Nucleus accumbens (tissue), 56 donors: Measurements from ENCODE around the gene BCL2.

Source experiments
- DNase-seq, 56 donors: peaks; one replicate each; lab custom pipeline; 2025; lab: John Stamatoyannopoulos, UW

BCL2 gene

GRCh38 chr18:63262369-63263335 is 56.9 kb downstream of the BCL2 start:
- peak in 21 of 56 donors; percentile 12 to 59 (median 27) for DNase-seq

GRCh38 chr18:63261029-63261428 is 58.5 kb downstream of the BCL2 start:
- no peak for DNase-seq

GRCh38 chr18:63260380-63260754 is 59.2 kb downstream of the BCL2 start:
- no peak for DNase-seq

- DNase-seq, result no peak
These were observed 59.8 kb downstream of the BCL2 start for GRCh38 chr18:63259567-63260379.

GRCh38 chr18:63258749-63259566 is 60.6 kb downstream of the BCL2 start:
- peak in 18 of 56 donors; percentile 9 to 60 (median 30) for DNase-seq

- DNase-seq, result no peak
These were observed 62.1 kb downstream of the BCL2 start for GRCh38 chr18:63257453-63257852.

- no peak for DNase-seq
These were observed 64.1 kb downstream of the BCL2 start for GRCh38 chr18:63255435-63255834.

GRCh38 chr18:63254716-63255399 is 64.7 kb downstream of the BCL2 start:
- DNase-seq, result no peak

GRCh38 chr18:63253428-63254372 is 65.9 kb downstream of the BCL2 start:
- DNase-seq, result no peak

GRCh38 chr18:63253014-63253413 is 66.6 kb downstream of the BCL2 start:
- DNase-seq, result no peak

- no peak for DNase-seq
These were observed 69.8 kb downstream of the BCL2 start for GRCh38 chr18:63249771-63250170.

GRCh38 chr18:63247926-63248325 is 71.6 kb downstream of the BCL2 start:
- no peak for DNase-seq

GRCh38 chr18:63247506-63247905 is 72.1 kb downstream of the BCL2 start:
- no peak for DNase-seq

GRCh38 chr18:63245600-63245999 is 74.0 kb downstream of the BCL2 start:
- no peak for DNase-seq

GRCh38 chr18:63244607-63245006 is 75.0 kb downstream of the BCL2 start:
- DNase-seq, result no peak

- DNase-seq, result no peak
These were observed 77.8 kb downstream of the BCL2 start for GRCh38 chr18:63241760-63242159.

GRCh38 chr18:63241317-63241712 is 78.3 kb downstream of the BCL2 start:
- DNase-seq, result no peak

GRCh38 chr18:63240531-63241316 is 78.8 kb downstream of the BCL2 start:
- no peak for DNase-seq
